SK-N-SH treated with all-trans-retinoic acid at 6 μM for 48 hours (cell line): ENCODE measurements around the gene CCDC6.

Experiments used
- CSDC2 ChIP-seq: fragments of 250-450 bp; sonication (Bioruptor Pico); IDR thresholded peaks from 2 replicates; pipeline ENCODE4 v1.5.0; 2020; ENCODE audit warnings: mild to moderate bottlenecking, moderate library complexity
- ESRRG ChIP-seq: fragments of 250-450 bp; sonication (Bioruptor Pico); IDR thresholded peaks from 2 replicates; pipeline ENCODE4 v1.6.1; 2021; ENCODE audit warnings: mild to moderate bottlenecking
- ISL1 ChIP-seq: fragments of 250-450 bp; sonication (Bioruptor Pico); IDR thresholded peaks from 2 replicates; pipeline ENCODE4 v2.1.2; 2022; ENCODE audit warnings: mild to moderate bottlenecking, moderate library complexity
- OSR1 ChIP-seq: fragments of 250-450 bp; sonication (Bioruptor Pico); IDR thresholded peaks from 2 replicates; pipeline ENCODE4 v1.8.0; 2022; ENCODE audit warnings: moderate library complexity, mild to moderate bottlenecking, inconsistent platforms
- TSHZ2 ChIP-seq: fragments of 250-450 bp; sonication (Bioruptor Pico); IDR thresholded peaks from 2 replicates; pipeline ENCODE4 v1.5.0; 2020; ENCODE audit warnings: mild to moderate bottlenecking, moderate library complexity
- ZFP3 ChIP-seq: fragments of 250-450 bp; sonication (Bioruptor Pico); IDR thresholded peaks from 2 replicates; pipeline ENCODE4 v1.5.0; 2020; ENCODE audit warnings: mild to moderate bottlenecking, moderate library complexity

GRCh38 chr10:59895629-59896116 is 10.7 kb downstream of the CCDC6 start:
- TF ChIP-seq TSHZ2 (CRISPR knock-in tag) (no peak), OSR1 (no peak), ISL1 (CRISPR knock-in tag) (no peak), ESRRG (CRISPR knock-in tag) (no peak), CSDC2 (CRISPR knock-in tag) (no peak), ZFP3 (CRISPR knock-in tag) (no peak)
